ENCODE measurements around the gene CHMP4A.

- TF ChIP-seq CTCF (conservative IDR thresholded peaks at IDR 0.05; ENCODE audit: low read depth, low read length) (no peak), EZH2 (IDR thresholded peaks at IDR 0.05; ENCODE audit: low read length, unreplicated experiment) (no peak), EZH2phosphoT487 (IDR thresholded peaks at IDR 0.05; ENCODE audit: borderline replicate concordance, low read length) (no peak)
These were observed 18.9 kb upstream of the CHMP4A start, which contains the start of gene NEDD8 for GRCh38 chr14:24232121-24232644.
